Measurements from ENCODE around the gene CDH13. TPM values are rescaled to one million over a fixed set of nuclear protein-coding genes. Genes with fewer than 3 reads are reported as not detected.

Gene CDH13
- total and polyA plus RNA-seq, 9 of the 15 experiments (the other 6 are each of a cell fraction or from before 2014, with no cell fraction given) = 0.03 TPM; not detected in 8

- FAIRE-seq = no peak
- ChIA-PET POLR2A (no interaction called here), CTCF (ENCODE audit: low intra/inter-chr PET ratio) (no interaction called here)
- ATAC-seq = no peak
- WGBS (ENCODE audit: insufficient coverage, low coverage, missing lambda C conversion rate) = 3% methylated on average over 4 of the region's 4 CpGs
- Histone ChIP-seq H3K9ac (ENCODE audit: insufficient read depth in 1 of 2, low read depth in 2 of 2, low read length in 2 of 2) (no peak overlapping the region), H3K9me3 (replicated peaks; ENCODE audit: control insufficient read depth, insufficient read depth, low read depth, low read length) (no peaks in the 10 kb centered on the region), H3K27ac (ENCODE audit: extremely low read depth, low read depth, low read length) (no peak overlapping the region), H3K79me2 (ENCODE audit: control insufficient read depth, insufficient read depth, low read length) (no peaks in the 10 kb centered on the region), H3K4me2 (ENCODE audit: insufficient read depth, low read length) (no peak overlapping the region), H3K4me3 (no peak overlapping the region), H3K36me3 (ENCODE audit: control insufficient read depth, insufficient read depth, low read length) (no peaks in the 10 kb centered on the region), H2AFZ (ENCODE audit: low read depth, low read length) (no peak overlapping the region), H4K20me1 (replicated peaks; ENCODE audit: control insufficient read depth, insufficient read depth, low read length) (no peaks in the 10 kb centered on the region), H3K4me1 (replicated peaks in 1 of 2; ENCODE audit: control insufficient read depth in 2 of 2, insufficient read depth in 2 of 2, low read length in 2 of 2) (no peaks in the 10 kb centered on the region), H3K27me3 (ENCODE audit: control insufficient read depth in 2 of 2, insufficient read depth in 2 of 2, low read length in 2 of 2) (no peaks in the 10 kb centered on the region), H3K9me1 (ENCODE audit: control insufficient read depth, insufficient read depth, low read length) (no peaks in the 10 kb centered on the region)
- TF ChIP-seq DNMT1 (IDR thresholded peaks at IDR 0.05) (no peak), SMAD3 (CRISPR knock-in tag; conservative IDR thresholded peaks at IDR 0.05) (no peak), RCOR1 (IDR thresholded peaks at IDR 0.05; ENCODE audit: borderline replicate concordance in 1 of 2, low read depth in 2 of 2, low read length in 2 of 2) (no peak), TSC22D4 (tag; IDR thresholded peaks at IDR 0.05) (no peak), ZNF3 (CRISPR knock-in tag; IDR thresholded peaks at IDR 0.05) (no peak), TOE1 (IDR thresholded peaks at IDR 0.05; ENCODE audit: borderline replicate concordance) (no peak), TOE1 (CRISPR knock-in tag; IDR thresholded peaks at IDR 0.05; ENCODE audit: borderline replicate concordance, low read depth) (no peak)
- in situ Hi-C loops (cut with MboI) = no loop called here
- no peak for DNase-seq (ENCODE audit: extremely low read depth in 1 of 4, low spot score in 3 of 4)
- intact Hi-C loops (cut with micrococcal nuclease) = no loop called here
- BruUV-seq (replicated peaks) = no TSS peak
Measured at GRCh38 chr16:83363521-83363920, 736.8 kb downstream of the CDH13 start.

DNA sequence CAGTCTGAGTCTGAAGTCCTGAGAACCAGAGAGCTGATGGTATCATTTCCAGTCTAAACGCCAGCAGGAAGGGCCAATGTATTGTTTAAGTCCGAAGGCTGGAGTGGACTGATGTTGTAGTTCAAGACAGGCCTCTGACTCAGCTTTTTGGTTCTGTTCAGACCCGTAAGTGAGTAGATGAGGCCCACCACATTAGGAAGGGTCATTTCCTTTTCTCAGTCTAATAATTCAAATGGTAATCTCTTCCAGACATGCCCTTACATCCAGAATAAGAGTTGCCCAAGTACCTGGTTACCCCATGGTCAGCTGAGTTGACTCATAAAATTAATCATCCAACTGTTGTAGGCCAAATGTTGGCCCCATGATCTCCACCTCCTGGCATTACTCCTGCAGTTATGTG, 738.4 kb downstream of the CDH13 start:
- Histone ChIP-seq H3K27me3 (ENCODE audit: control insufficient read depth in 2 of 2, insufficient read depth in 2 of 2, low read length in 2 of 2) (no peaks in the 10 kb centered on the region), H3K4me1 (replicated peaks in 1 of 2; ENCODE audit: control insufficient read depth in 2 of 2, insufficient read depth in 2 of 2, low read length in 2 of 2) (no peaks in the 10 kb centered on the region), H3K9ac (ENCODE audit: insufficient read depth in 1 of 2, low read depth in 2 of 2, low read length in 2 of 2) (no peak overlapping the region), H3K27ac (ENCODE audit: extremely low read depth, low read depth, low read length) (no peak overlapping the region), H3K36me3 (ENCODE audit: control insufficient read depth, insufficient read depth, low read length) (no peaks in the 10 kb centered on the region), H3K4me3 (no peak overlapping the region), H3K4me2 (ENCODE audit: insufficient read depth, low read length) (no peak overlapping the region), H3K9me1 (ENCODE audit: control insufficient read depth, insufficient read depth, low read length) (no peaks in the 10 kb centered on the region), H4K20me1 (replicated peaks; ENCODE audit: control insufficient read depth, insufficient read depth, low read length) (no peaks in the 10 kb centered on the region), H3K79me2 (ENCODE audit: control insufficient read depth, insufficient read depth, low read length) (no peaks in the 10 kb centered on the region), H2AFZ (ENCODE audit: low read depth, low read length) (no peak overlapping the region), H3K9me3 (replicated peaks; ENCODE audit: control insufficient read depth, insufficient read depth, low read depth, low read length) (no peaks in the 10 kb centered on the region)
- BruUV-seq (replicated peaks) = no TSS peak
- FAIRE-seq (no peak), DNase-seq (ENCODE audit: extremely low read depth in 1 of 4, low spot score in 3 of 4) (no peak), ATAC-seq (no peak)
- ChIA-PET CTCF (ENCODE audit: low intra/inter-chr PET ratio) (no interaction called here), POLR2A (no interaction called here)
- 0% methylated on average over 3 of the region's 3 CpGs for WGBS (ENCODE audit: insufficient coverage, low coverage, missing lambda C conversion rate)
- in situ Hi-C loops (cut with MboI) (no loop called here), intact Hi-C loops (cut with micrococcal nuclease) (no loop called here)
- TF ChIP-seq, protein P1, sequence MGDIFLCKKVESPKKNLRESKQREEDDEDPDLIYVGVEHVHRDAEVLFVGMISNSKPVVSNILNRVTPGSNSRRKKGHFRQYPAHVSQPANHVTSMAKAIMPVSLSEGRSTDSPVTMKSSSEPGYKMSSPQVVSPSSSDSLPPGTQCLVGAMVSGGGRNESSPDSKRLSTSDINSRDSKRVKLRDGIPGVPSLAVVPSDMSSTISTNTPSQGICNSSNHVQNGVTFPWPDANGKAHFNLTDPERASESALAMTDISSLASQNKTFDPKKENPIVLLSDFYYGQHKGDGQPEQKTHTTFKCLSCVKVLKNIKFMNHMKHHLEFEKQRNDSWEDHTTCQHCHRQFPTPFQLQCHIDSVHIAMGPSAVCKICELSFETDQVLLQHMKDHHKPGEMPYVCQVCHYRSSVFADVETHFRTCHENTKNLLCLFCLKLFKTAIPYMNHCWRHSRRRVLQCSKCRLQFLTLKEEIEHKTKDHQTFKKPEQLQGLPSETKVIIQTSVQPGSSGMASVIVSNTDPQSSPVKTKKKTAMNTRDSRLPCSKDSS (IDR thresholded peaks at IDR 0.05; ENCODE audit: low read depth, partially characterized antibody) = no peak
- TF ChIP-seq, protein P2, sequence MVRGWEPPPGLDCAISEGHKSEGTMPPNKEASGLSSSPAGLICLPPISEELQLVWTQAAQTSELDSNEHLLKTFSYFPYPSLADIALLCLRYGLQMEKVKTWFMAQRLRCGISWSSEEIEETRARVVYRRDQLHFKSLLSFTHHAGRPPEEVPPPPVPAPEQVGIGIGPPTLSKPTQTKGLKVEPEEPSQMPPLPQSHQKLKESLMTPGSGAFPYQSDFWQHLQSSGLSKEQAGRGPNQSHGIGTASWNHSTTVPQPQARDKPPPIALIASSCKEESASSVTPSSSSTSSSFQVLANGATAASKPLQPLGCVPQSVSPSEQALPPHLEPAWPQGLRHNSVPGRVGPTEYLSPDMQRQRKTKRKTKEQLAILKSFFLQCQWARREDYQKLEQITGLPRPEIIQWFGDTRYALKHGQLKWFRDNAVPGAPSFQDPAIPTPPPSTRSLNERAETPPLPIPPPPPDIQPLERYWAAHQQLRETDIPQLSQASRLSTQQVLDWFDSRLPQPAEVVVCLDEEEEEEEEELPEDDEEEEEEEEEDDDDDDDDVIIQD (CRISPR knock-in tag; IDR thresholded peaks at IDR 0.05) = no peak
- TF ChIP-seq MLX (CRISPR knock-in tag; conservative IDR thresholded peaks at IDR 0.05) = no peak
- no peak for TF ChIP-seq HMGN3 (IDR thresholded peaks at IDR 0.05; ENCODE audit: borderline replicate concordance, extremely low read depth, insufficient read length, low read depth, low read length)
- no peak for TF ChIP-seq PTRF (tag; IDR thresholded peaks at IDR 0.05)
- no peak for TF ChIP-seq RHOXF2B (CRISPR knock-in tag; conservative IDR thresholded peaks at IDR 0.05)
- TF ChIP-seq TCF7 (IDR thresholded peaks at IDR 0.05; ENCODE audit: borderline replicate concordance) = no peak

All from K562 (cell line).